SW480 (cell line): ENCODE data around the gene ERO1B.

Experiments
- DNase-seq: peaks from one replicate; pipeline ENCODE4 v3.0.0-alpha.2; 2016; ENCODE audit warnings: low spot score

Gene ERO1B

DNA sequence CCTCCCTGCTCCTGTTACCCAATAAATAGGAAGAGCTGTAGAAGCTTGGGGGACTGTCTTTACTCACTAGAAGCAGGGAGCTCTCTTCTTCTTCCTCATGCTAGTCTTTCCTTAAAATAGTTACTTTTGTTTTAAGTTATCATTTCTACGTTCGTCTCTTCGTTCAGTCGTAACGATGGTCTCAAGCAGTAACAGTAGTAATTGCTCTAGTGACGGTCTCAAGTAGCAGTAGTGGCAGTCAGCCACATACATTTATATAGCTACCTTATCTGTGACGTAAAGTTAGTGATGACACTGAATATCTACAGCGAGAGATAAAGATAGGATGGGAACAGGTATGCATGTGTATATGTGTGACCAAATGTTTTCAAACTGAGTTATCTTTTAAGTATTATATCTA is 15.4 kb upstream of the ERO1B start:
- no peak for DNase-seq

DNA sequence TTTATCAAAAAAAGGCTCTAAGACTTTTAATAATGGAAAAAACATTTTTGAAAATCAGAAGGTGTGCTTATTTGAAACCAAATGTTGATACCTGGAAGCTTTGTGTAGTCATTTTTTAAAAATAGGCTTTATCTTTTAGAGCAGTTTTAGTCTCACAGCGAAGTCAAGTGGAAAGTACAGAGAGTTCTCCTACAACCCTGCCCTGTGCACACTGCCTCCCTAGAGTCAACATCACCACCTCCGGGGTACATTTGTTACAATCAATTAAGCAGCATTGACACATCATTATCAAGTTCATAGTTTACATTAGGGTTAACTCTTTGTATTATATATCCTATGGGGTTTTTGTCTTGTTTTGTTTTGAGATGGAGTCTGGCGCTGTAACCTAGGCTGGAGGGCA is 10.7 kb upstream of the ERO1B start:
- no peak for DNase-seq

DNA sequence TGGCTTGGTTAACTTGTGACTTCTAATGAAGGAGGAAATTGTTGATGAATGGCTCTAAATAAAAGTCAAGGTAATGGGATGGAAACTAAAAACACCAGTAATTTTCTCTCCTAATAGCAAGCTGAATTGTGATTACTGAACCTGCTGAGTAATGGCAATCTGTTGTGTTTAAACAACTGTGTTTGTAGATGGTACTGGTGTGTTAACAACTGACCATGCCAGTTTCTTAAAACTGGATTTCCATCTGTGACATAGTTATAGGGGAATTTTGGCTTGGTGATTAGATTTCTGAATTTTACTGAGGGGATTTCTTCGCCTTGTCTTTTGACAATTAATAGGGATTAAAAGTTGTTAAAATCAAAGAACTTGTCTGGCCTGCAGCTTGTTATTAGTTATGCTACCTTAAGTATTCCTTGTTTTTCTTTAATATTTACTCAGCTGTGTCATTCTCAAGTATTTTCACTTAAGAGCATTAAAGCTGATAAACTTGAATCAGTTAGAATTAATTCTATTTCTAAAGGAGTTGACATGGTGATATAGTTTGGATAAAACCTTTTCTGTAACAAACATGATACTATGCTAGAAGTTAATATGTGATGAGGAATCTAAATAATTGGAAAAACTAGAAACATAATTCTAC is 7.9 kb upstream of the ERO1B start:
- DNase-seq: no peak

DNA sequence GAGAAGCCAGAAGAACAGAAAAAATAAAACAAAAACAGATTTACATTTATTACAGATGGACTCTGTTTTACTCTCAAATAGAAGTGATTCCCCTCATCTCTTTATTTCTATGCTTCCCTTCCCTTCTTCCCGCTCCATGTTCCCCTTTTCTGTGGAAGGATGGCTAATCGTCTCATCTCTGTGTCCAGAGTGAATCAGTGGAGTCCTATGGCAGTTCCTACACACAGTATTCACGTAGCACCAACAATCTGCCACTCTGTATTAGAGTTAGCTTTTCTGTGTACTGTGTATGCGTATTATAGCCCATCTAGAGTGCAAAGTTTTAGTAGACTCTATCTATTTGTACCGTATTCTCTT is 6.8 kb upstream of the ERO1B start:
- no peak for DNase-seq

DNA sequence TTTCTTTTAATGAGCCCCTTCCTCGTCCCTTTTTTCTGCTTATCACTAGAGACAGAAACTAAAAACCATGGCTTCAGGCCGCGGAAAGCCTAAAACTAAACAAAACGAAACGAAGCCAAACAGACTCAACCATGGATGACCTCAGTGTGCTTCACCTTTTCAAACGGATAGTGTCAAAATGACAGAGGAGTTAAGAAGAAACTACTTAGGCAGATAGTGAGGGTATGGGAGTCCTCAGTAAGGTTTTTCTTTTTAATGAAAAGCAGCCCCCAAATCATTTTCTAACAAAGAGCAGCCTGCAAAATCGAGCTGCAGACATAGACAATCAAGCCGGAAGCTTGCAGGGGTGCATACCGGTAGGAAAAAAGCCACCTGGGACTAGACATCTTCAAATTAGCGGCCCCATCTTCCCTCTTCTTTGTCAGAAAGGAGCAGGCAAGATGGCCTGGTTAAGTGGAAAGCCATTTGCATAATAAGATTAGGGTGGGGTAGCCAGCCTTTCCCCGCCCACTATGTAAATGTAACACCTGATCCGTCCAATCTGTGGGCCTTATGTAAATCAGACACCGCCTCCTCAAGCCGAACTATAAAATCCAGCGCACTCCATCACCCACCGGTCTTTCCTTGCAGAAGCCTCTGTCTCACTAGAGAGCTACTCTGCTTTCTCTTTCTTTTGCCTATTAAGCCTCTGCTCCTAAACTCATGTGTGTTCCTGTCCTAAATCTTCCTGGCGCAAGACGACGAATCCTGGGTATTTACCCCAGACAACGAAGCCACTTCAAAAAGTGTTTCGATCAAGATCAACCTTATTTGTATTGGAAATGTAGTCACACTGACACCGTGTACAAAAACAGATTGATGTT is 6.2 kb upstream of the ERO1B start:
- DNase-seq: peak; percentile 33

DNA sequence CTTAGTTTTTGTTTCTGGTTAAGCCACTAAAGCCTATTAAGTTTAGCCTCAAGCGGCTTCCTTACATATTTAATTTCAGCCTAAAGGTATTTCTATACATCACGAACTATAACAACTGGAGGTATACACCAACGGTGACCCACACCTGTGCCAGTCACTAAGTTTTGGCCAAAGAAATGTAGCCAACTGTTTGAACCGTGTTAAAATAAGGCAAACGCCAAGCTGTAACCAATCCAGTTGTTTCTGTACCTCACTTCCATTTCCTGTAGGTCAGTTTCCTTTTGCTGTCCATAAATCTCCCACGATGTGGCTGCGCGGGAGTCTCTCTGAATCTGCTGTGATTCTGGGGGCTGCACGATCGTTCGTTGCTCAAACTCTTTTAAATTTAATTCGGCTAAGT is 5.6 kb upstream of the ERO1B start:
- DNase-seq: no peak

DNA sequence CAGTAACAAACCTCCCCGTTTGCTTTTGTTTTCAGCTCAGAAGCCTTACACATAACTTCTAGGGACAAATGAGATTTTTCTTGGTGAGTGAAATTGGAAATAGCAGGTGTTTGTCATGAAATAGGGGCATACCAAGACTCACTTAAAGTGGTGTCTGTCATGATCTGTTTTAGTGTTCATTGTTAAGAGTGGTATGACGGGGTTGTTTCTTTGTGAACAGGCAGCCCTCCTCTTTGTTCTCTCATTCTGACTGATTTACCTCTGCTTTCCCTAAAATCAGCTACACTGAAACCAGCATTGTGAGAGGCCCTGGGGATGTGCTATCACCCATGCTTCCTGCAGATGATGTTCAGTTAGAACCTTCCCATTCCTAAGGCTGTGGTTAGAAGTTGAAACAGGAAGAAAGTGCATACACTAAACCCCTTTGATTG is 2.5 kb upstream of the ERO1B start:
- peak; percentile 13 for DNase-seq

DNA sequence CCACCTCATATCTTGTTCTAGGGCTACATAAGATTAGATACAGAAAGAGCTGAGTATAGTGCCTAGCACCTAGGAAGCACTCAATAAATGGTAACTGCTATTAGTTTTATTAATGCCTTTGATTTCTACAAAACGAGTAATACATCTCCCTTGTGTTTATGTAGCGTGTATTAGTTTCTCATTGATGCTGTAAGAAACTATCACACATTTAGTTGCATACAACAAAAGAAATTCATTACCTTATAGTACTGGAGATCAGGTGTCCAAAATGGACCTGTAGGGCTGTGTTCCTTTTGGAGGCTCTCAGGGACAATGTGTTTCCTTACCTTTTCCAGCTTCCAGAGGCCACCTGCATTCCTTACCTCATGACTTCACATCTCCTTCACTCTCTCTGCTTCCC is 961 bp upstream of the ERO1B start:
- DNase-seq: no peak

DNA sequence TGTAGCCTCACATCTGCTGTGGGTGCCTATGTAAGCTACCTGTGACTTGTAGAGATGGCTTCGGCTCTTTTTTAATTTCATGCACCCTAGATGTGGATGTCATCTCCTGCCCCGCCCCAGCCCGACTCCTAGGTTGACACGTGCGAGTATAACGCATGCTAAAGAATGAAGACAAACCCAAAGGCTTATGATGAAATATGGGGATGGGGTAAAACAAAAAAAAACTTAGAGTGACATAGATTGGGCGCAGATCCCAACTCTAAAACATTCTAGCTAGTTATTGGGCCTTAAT is 613 bp upstream of the ERO1B start:
- DNase-seq: no peak

DNA sequence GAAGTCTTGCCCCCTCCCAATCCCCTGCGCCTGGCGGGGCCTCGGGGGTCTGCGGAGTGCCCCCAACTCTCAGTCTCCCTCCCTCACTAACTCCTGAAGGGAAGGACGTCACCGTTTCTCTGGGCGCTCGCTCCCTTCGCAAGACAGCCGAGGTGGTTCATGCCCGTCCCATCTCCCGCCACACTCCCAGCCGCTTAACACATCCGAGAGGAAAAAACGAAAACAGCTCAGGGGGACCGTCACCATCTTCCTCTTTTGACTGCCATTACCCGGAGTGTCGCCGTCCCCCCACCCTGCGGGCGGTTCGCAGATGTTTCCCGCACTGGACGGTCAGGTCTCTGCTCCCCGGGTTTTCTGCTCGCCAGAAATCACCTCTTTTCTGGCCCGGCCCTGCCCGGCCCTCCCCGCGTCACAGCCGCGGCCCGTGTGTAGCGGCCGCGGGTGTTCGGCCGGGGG is 532 bp downstream of the ERO1B start:
- DNase-seq: peak; percentile 52

DNA sequence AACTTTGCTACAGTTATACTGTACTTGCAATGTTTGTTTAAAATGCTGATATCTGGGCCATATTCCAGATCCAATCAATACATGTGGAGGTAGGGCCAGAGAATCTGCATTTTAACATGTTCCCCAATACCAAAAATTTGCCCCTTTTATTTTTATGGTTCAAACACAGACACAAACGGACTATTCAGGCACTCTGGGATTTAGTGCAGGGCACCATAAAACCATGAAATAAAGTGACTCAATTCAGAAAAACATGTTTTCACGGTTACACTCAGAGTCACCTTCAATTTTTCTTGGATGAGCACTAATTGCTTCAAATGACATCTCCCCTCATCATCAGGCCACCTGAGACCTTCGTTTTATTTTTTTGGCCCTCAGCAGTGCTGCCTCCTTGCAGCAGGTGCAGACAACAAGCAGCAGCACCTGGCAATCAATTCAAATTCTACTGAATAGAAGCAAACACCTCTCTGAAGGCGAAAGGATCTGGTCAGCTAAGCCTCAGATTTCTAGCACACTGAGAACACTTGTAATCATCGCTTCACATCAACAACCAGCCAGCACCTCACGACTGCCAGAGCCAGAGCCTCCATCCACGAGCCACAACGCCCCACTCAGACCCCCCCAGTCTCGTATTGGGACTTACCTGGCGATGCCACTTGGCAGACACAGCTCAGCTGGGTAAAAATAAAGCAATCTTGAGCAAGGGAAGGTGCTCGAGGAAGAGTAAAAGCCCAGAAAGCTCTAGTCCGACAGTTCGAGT is 1.1 kb downstream of the ERO1B start:
- peak; percentile 30 for DNase-seq

DNA sequence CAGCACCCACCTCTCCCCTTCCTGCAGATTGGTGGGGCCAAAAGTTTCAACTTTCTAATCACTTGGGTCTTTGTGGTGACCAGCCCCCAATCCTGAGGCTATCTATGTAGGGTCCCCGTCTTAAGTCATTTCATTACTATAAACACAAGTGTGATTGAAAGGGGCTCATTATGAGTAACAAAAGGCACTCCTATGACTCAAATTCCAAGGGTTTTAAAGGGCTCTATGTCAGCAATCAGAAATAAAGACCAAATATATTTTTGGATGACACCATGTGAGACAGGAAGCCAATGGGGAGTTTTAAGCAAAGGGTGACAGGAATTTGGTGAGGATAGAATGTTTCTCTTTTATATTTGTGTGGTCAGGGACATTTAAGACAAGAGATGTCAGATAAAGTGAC is 6.2 kb downstream of the ERO1B start:
- no peak for DNase-seq

DNA sequence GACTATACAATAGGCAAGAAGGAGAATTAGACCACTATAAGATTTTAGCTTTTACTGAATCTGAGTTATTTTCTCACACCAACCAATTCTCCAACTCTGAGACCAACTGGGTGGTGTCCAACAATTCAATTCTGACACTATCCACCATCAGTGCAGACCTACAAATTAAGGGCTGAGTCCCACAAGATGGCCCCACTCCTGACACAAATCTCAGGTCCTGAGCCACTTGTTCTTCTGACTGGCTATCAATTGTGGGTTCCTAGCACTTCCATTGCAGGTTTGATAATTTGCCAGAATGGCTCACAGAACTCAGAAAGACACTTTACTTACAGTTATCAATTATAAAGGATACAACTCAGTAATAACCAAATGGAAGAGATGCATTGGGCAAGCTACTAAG is 6.7 kb downstream of the ERO1B start:
- DNase-seq: no peak

DNA sequence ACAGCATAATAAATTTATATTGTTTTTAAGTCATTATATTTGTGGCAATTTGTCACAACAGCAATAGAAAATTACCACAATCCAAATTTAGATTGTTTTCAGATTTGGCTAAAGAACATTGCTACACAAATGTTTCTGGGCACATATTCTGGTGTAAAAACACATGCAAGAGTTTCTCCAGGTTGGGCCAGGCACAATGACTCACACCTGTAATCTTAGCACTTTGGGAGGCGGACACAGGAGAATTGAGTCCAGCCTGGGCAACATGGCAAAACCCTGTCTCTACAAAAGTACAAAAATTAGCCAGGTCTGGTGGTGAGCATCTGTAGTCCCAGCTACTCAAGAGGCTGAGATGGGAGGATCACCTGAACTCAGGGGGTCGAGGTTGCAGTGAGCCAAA is 8.4 kb downstream of the ERO1B start:
- DNase-seq: no peak

DNA sequence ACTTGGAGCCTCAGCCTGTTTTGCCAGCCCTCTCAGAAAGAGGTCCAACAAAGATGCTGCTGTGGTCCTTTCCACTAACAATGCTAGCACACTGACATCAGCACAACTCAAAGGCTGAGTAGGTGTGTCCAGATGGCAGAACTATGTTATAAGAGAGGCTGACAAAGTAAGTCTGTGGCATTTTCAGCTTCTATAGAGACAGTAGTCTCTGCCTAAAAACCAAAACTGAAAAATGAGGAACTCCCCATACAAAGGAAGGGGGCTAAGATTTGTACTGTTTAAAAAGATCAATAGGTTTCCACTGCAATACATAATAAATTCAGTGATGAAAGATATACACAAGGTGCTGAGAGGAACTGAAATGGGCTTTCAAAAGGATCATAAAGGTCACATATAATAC is 12.3 kb downstream of the ERO1B start:
- DNase-seq: no peak

DNA sequence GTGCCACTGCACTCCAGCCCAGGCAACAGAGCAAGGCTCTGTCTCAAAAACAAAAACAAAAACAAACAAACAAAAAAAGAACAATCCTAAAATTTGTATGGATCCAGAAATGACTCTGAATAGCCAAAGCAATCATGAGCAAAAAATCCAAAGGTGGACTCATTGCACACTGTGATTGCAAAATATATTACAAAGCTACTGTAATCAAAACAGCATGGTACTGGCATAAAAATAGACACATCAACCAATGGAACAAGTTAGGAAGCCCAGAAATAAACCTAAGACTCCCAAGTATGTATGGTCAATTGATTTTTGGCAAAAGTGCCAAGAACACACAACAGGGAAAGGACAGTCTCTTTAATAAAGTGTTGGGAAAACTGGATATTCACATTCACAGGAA is 19.9 kb downstream of the ERO1B start:
- no peak for DNase-seq

DNA sequence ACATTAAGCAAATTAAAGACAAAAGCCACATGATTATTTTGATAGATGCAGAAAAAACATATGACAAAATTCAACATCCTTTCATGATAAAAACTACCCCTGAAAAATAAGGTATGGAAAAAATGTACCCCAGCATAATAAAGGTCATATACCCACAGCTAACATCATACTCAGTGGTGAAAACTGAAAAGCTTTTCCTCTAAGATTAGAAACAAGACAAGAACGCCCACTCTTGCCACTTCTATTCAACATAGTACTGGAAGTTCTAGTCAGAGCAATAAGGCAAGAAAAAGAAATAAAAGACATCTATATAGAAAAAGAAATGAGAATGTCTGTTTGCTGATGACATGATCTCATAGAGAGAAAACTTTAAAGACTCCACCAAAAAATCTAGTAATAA is 20.7 kb downstream of the ERO1B start:
- no peak for DNase-seq

DNA sequence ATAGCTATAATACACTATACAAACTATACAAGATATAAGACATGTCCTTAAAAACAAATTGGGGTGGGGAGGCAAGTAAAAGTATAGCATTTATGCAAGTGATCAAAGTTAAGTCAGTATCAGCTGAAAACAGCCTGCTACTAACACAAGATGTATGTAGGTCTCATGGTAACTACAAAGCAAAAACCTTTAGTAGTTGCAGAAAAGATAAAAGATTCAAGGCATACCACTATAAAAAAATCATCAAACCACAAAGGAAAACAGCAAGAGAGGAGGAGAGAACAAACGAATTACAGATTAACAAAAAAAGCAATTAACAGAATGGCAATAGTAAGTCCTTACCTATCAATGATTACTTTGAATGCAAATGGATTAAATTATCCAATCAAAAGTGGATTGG is 22.7 kb downstream of the ERO1B start:
- no peak for DNase-seq

DNA sequence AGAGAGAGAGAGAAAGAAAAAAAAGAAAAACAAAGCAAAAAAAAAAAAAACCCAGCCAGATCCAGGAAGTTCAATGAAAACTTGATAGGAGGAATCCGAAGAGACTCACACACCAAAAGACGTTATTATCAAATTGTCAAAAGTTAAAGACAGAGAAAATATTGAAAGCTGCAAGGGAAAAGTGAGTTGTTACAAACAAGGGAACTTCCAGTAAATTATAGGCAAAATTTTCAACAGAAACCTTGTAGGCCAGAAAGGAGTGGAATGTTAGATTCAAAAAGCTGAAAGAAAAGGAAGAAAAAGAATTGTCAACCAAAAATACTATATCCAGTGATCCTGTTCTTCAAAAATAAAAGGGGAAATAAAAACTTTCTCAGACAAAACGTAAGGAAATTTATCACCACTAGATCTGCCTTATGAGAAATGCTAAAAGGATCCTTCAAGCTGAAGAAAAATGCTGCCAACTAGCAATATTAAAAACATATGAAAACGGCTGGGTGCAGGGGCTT is 23.6 kb downstream of the ERO1B start:
- DNase-seq: no peak

DNA sequence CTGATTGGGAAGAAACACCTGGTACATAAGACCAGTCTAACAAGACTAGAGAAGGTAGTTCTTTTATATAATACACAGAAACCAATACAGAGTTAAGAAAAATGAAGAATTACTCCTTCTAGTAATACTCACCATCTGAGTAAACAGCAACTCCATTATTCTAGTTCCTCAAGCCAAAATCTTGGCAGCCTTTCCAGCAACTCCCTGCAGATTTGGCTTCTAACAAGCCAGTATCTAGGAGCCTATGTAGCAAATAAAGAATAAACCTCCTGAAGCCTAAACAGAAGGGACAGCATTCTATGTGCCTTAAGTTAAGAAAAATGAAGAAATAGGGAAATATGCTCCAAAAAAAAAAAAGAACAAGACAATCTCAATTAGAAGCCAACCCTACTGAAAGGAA is 24.5 kb downstream of the ERO1B start:
- no peak for DNase-seq

DNA sequence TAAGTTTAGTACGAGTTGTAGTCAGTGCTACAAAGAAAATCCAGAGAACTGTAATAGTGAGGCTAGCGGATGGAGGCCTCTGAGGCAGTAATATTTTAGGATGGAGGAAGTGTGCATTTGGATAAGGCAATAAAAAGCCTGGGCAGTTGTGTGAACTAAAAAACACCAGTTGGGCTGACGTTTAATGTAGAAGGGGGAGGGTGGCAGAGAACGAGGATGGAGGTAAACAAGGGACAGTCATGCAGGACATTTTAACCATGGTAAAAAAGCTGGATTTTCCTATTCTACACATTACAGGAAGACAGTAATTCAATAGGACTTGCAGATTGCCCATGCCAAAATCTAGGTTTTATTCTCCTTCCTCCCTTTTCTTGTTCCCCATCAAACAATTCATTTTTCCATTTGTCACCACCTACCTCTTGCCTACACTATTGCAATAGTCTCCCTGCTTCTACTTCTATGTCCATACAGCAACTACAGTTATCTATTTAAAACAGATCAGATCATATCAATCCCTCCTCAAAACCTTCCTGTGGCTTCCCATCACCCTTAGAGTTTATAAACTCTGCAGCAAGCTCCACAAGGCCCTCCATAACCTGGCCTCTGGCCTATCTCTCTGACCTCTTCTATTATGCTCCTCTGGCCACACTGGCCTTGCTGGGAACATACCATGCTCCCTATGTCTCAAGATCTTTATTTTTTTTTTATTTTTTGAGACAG is 27.7 kb downstream of the ERO1B start:
- no peak for DNase-seq

DNA sequence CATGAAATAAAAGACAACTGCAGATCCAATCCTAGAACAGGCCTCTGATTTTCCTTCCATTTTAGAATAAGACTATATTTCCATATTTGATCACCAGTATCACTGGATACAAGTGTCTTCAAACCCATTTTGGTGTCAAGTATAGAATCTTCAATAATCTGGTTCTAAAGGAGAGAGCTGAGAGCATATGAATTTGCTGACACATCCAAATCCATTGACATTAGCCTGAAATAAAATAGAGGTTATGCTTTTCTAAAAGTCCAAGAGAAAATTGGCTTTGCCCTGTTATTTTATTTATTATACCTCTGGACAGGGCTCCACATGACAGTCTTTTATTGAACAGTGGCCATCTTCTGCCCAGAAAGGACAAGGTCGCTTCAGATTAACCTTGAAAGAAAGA is 28.6 kb downstream of the ERO1B start:
- DNase-seq: no peak
